ENCODE measurements around the gene SPDYE1.

The SPDYE1 gene

GRCh38 chr7:44056681-44057080, 59.0 kb downstream of the SPDYE1 start:
- TF ChIP-seq FOXP2 (optimal IDR thresholded peaks at IDR 0.05; ENCODE audit: borderline replicate concordance, extremely low read depth, extremely low read length, insufficient read depth) (no peak), POLR2AphosphoS5 (IDR thresholded peaks at IDR 0.05; ENCODE audit: low read depth, low read length) (no peak), REST (IDR thresholded peaks at IDR 0.05; ENCODE audit: insufficient read depth in 1 of 2, low read depth in 2 of 2, low read length in 2 of 2) (no peak), TAF1 (IDR thresholded peaks at IDR 0.05; ENCODE audit: borderline replicate concordance, insufficient read depth, low read length) (no peak), SIN3A (IDR thresholded peaks at IDR 0.05; ENCODE audit: borderline replicate concordance, insufficient read depth, low read length) (no peak)

GRCh38 chr7:44057181-44057848, 59.6 kb downstream of the SPDYE1 start:
- TF ChIP-seq POLR2AphosphoS5 (IDR thresholded peaks at IDR 0.05; ENCODE audit: low read depth, low read length): no peak
- no peak for TF ChIP-seq REST (IDR thresholded peaks at IDR 0.05; ENCODE audit: insufficient read depth in 1 of 2, low read depth in 2 of 2, low read length in 2 of 2)
- no peak for TF ChIP-seq SIN3A (IDR thresholded peaks at IDR 0.05; ENCODE audit: borderline replicate concordance, insufficient read depth, low read length)

GRCh38 chr7:44057849-44058758, 60.4 kb downstream of the SPDYE1 start:
- no peak for TF ChIP-seq SIN3A (IDR thresholded peaks at IDR 0.05; ENCODE audit: borderline replicate concordance, insufficient read depth, low read length)
- no peak for TF ChIP-seq TAF1 (IDR thresholded peaks at IDR 0.05; ENCODE audit: borderline replicate concordance, insufficient read depth, low read length)
- no peak for TF ChIP-seq POLR2AphosphoS5 (IDR thresholded peaks at IDR 0.05; ENCODE audit: low read depth, low read length)

GRCh38 chr7:44058759-44059218, 61.1 kb downstream of the SPDYE1 start:
- TF ChIP-seq POLR2AphosphoS5 (IDR thresholded peaks at IDR 0.05; ENCODE audit: low read depth, low read length) (no peak), FOXP2 (optimal IDR thresholded peaks at IDR 0.05; ENCODE audit: borderline replicate concordance, extremely low read depth, extremely low read length, insufficient read depth) (no peak), TAF1 (IDR thresholded peaks at IDR 0.05; ENCODE audit: borderline replicate concordance, insufficient read depth, low read length) (no peak), REST (IDR thresholded peaks at IDR 0.05; ENCODE audit: insufficient read depth in 1 of 2, low read depth in 2 of 2, low read length in 2 of 2) (no peak), SIN3A (IDR thresholded peaks at IDR 0.05; ENCODE audit: borderline replicate concordance, insufficient read depth, low read length) (no peak)

- TF ChIP-seq FOXP2 (optimal IDR thresholded peaks at IDR 0.05; ENCODE audit: borderline replicate concordance, extremely low read depth, extremely low read length, insufficient read depth) (no peak), TAF1 (IDR thresholded peaks at IDR 0.05; ENCODE audit: borderline replicate concordance, insufficient read depth, low read length) (no peak), SIN3A (IDR thresholded peaks at IDR 0.05; ENCODE audit: borderline replicate concordance, insufficient read depth, low read length) (no peak), REST (IDR thresholded peaks at IDR 0.05; ENCODE audit: insufficient read depth in 1 of 2, low read depth in 2 of 2, low read length in 2 of 2) (no peak), POLR2AphosphoS5 (IDR thresholded peaks at IDR 0.05; ENCODE audit: low read depth, low read length) (no peak)
These were observed 61.8 kb downstream of the SPDYE1 start for GRCh38 chr7:44059219-44060090.

All from PFSK-1 (cell line).